GM21723 (cell line): ENCODE measurements around the gene RNF207.

ENCODE experiments used
- ATAC-seq: cut with Tn5 transposase; IDR thresholded peaks from one replicate; pipeline ENCODE4 v1.9.1; 2021; ENCODE audit warnings: mild to moderate bottlenecking, moderate library complexity; ENCODE audit not compliant: unreplicated experiment

RNF207 gene

GRCh38 chr1:6172549-6172948 is 33.4 kb upstream of the RNF207 start:
- no peak for ATAC-seq

GRCh38 chr1:6174621-6175410 is 31.1 kb upstream of the RNF207 start:
- no peak for ATAC-seq

- ATAC-seq: no peak
These were observed 30.5 kb upstream of the RNF207 start for GRCh38 chr1:6175411-6175828.

DNA sequence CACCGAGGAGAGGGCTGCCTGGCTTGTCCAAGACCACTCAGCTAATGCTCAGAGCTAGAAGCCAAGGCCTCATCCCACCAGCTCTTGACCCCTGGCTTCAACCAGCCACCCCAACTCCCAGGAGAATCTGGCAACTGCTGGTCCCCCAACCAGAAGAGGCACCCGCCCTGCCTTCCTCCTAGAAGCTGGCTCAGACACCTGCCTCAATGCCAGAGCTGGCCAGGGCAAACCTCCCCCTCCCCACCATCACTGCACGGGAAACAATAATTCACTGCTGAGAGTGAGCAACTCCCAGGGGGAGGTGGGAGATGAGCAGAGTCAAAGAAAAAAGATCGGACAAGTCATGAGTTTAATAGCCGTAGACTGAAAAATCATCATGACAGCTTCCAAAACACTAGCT is 29.1 kb upstream of the RNF207 start:
- no peak for ATAC-seq

DNA sequence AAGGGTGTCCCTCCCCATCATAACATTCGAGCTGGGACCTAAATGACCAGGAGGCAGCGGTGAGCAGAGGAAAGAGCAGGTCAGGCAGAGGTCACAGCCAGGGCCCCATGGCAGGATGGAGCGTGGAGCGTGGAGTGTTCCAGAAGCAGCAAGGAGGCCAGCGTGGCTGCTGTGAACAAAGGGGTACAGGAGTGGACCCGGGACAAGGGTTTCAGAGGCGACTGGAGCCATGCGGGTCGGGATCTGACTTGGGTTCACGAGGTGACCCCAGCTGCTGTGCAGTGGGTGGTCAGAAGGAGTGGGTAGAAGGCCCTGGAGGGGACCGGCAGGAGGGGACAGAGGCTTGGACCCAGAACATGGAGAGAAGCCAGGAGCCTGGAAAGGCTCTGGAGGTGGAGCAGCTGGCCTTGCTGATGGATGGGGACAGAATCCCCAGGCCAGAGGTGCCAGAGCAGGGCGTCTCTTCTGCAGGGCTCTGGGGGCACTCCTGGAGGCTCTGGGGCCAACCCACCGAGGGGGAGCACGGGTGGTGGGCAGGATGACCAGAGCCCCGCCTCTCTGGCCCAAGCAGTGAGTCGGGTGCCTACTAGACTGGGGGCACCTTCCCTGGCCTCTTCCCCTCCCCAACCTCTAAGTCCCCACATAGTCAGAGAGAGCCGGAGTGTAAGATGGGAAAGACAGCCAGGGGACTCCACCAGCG is 28.1 kb upstream of the RNF207 start:
- no peak for ATAC-seq

GRCh38 chr1:6178751-6179563 is 27.0 kb upstream of the RNF207 start:
- no peak for ATAC-seq

DNA sequence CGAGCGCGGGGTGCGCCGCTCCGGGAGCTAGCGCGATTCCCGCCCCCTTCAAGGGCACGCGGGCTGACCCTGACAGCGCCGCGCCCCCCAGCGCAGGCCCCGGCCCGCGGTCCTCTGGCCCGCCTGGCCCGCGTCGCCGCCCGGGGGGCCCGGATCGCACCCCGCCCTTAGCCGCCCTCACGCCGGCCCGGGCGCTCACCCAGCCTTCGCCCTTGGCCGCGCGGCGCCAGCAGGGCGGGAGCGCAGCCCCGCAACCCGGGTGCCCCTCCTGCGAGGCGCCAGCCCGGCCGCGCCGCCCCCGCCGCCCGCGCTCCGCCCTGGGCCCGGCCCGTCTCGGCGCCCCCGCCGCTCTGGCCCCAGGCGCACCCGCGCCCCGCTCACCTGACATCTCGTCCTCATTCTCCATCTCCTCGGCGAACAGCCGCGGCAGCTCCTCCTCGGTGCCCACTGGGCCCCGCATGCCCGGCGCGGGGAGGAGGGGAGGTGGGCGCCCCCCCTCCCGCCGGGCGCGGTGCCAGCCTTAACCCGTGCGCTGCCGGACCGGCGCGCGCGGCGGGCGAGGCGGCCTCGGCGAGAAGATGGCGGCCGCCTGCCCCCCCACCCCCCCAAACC is 26.2 kb upstream of the RNF207 start:
- ATAC-seq: no peak

DNA sequence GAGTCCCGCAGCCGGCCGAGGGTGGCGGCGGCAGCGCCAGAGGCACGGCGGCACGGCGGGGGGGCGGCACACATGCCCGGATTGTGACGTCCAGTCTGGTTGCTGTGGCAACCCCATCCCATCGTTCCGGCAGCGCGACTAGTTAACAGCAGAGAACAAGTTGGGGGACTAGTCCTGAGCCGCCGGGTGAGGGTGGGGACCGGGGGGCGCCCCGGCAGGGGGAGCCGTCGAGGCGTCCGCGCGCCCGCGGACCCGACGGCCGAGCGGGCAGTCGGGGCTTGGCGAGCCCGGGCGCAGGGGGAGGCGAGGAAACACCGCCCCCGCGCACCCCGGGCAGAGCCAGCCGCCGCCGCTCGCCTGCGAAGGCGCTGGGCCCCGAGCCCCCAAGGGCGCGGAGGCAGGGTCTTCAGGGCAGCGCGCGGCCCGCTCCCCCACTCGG is 25.6 kb upstream of the RNF207 start, which contains the start of gene CHD5:
Gene CHD5, minus strand, starts transcription at position 54 of the 439 bp plus-strand sequence. CDS start 298 bp downstream, outside the sequence.
- ATAC-seq: no peak

DNA sequence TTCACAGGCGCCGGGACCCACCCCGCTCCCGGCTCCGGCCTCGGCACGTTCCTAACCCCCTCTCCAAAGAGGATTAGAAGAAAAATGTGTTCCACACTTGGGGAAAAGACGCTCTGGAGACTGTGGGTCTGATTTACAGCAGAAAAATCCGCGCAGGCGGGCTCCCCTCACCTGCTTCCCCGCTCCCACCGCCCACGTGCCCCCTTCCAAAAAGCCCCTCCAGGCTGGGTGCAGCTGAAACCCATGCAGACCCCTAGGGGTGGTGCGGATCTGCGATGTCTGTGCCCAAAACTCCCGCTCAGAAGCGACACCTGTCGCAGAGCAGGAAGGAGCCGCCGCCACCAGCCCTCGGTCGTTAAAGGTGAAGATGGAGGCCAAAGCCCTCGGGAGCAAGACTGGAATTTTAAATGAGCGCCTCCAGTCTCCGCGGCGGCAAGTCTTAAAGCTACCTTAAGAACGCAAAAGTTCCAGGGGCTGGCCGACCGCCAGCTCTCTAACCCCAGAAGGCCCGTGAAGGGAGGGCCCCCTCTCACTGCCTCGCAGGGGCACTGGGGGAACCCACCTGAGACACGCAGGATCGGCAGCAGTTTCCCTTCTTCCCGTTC is 25.1 kb upstream of the RNF207 start:
- no peak for ATAC-seq

GRCh38 chr1:6181347-6181770 is 24.6 kb upstream of the RNF207 start:
- no peak for ATAC-seq

- ATAC-seq: no peak
These were observed 22.4 kb upstream of the RNF207 start for GRCh38 chr1:6183520-6183989.

DNA sequence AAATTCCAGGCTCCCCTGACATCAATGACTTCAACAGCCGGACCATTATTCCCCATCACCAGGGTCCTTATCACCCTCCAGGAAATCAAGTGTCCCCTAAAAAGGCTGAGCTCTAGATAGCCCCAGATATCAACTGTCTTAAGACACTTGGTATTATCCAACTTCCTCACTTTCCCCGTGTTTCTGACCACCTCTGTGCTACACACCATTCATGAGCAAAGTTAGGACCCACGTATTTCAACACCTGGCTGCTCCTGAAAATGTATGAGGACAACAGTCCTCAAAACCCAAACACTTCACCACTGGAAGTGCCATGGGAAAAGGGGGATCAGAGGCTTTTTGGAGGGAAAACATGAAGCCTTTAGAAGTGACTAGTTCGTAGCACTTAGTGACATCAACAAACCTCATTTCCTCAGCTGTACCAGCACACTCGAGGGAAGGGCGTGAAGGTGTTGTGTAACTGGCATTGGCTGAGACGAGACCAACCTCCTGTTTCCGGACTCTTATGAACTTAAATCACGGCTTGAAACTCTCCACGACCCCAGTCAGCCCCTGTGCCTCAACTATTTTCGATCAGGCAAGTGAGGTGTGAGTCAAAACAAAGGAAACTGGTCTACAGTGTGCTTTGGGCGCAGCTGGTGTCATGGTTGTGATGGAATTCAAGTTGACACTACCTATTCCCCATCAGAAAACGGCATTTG is 21.7 kb upstream of the RNF207 start:
- ATAC-seq: no peak

- ATAC-seq: no peak
These were observed 20.8 kb upstream of the RNF207 start for GRCh38 chr1:6185151-6185550.

DNA sequence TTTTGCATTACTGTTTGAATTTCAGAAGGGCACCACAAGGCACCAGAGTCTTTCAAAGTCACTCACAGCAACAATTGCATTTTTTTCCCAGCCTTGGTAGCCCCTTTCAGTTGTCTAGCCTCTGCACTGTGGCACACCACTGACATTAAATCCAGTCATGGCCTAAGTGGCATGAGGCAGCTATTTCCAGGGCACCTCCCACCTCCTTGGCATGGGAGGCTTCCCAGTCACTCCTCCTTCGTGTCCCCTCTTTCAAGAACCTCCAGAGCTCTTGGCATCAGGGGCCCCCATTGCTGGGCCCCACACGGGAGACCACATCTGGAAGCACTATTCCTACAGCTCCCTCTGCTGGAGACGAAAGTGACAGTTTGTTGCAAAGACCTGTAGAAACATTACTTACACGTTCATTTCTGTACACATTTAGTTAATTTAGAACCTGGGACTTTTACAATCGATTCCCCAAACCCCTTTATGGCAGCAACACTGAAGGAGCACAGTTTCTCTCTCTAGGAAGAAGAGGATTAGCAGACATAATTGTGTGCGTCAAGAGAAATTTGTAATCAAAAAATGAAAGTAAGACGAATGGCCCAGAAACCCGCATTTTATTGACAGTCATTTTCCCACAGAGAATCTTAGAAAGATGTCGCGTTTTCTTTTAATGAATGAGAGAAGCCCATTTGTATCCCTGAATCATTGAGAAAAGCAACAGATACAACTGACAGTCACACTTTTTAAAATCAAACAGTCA is 20.1 kb upstream of the RNF207 start:
- no peak for ATAC-seq

DNA sequence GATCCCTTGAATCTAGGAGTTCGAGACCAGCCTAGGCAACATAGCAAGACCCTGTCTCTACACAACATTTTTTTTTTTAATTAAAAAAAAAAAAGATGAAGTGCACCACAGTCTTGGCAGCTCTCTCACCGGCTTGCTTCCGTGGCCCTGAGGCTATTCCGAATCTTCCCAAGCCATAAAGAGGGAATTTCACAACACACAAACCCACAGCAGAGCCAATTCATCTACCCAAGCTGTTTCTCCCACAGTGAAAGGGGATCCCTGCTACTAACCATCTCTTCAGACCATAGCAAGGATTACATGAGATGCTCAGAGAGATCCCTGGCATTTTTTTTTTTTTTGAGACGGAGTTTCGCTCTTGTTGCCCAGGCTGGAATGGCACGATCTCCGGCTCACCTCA is 17.5 kb upstream of the RNF207 start:
- ATAC-seq: no peak

- ATAC-seq: no peak
These were observed 14.0 kb upstream of the RNF207 start for GRCh38 chr1:6191968-6192367.

GRCh38 chr1:6197746-6198427 is 8.0 kb upstream of the RNF207 start:
- ATAC-seq: no peak

- ATAC-seq: peak; percentile 21
These were observed 7.1 kb upstream of the RNF207 start for GRCh38 chr1:6198646-6199297.
